Superior temporal gyrus (tissue), 1 donor: ENCODE results near the gene SLC25A48.

Experiments
- DNase-seq: peaks from one replicate; pipeline ENCODE4 v3.0.0-alpha.2; 2016; ENCODE audit errors: extremely low spot score

Gene SLC25A48

DNA sequence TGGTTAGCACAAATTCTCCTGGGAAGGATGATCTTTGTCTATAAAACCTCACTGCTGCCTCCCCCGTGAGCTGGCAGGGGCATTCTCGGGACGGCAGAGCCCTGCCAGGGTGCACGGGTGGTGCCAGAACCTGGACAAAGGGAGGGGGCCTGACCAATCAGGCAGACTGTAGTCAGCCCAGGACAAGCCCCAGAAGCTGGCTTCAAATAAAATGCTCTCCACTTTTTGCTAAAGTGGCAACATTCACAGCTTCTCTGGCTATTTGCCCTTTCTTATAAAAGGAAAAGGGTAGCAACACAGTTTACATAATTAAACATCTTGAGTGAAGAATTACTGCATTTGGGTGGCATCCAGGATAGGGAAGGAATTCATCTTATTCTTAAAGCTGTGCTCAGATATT, 46.8 kb downstream of the SLC25A48 start:
- peak; percentile 36 for DNase-seq

- no peak for DNase-seq
These were observed 47.4 kb downstream of the SLC25A48 start for GRCh38 chr5:135881819-135882218.

DNA sequence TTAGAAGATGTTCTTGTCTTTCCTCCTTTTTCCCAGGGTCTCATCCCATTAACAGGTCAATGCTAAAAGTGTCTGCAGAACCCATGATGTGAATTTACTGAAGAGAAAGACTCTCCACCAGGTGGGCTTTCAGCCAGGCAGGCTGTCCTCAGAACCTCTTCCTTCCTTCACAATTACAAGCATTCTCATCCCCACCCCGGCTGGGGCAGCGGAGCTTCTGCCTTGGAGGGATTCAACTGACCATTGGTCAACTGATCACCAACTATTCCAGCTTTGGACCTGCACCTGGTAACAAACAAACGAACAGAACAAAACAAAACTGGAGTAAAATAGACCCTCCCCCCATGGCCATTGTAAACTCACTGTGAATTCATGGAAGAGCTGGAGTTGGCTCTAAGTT, 48.6 kb downstream of the SLC25A48 start:
- no peak for DNase-seq

- DNase-seq = no peak
These were observed 49.0 kb downstream of the SLC25A48 start for GRCh38 chr5:135883441-135883840.

DNA sequence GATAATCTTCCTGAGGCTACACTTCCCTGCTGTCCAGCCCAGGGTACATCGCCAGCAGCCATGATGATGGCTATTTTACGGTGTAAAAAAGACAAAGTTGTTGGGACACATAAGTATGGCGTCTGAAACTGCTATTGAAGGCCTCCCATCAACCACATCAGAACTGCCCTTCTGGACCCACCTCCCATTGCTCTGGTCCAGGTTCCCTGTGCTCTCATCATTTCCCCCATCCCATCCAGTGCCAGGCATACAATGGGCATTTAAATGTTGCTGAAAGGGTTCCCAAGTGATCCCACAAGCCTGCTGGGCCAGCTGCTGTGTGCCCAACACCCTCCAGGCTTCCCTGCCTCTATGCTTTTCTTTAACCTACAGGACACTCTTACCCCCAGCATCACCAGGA, 50.6 kb downstream of the SLC25A48 start:
- no peak for DNase-seq

- DNase-seq = no peak
These were observed 51.7 kb downstream of the SLC25A48 start for GRCh38 chr5:135886136-135886535.

DNA sequence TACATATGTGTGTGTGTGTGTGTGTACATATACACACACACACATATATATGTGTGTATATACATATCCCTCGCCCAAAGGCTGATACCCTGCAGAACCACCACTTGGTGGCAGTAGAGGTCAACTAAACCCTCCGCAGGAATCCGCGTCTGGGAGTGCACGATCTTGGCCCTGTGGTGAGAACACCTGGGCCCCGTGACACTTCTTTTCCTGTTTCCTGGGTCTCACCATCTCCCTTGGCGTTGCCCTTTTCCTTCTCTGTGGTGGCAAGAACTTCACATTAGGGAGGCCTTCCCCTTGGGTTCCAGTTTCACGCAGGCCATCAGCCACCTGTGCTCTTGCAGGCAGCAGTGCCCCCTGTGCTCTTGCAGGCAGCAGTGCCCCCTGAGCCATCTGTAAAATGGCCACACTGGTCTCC, 53.0 kb downstream of the SLC25A48 start:
- peak; percentile 85 for DNase-seq

DNA sequence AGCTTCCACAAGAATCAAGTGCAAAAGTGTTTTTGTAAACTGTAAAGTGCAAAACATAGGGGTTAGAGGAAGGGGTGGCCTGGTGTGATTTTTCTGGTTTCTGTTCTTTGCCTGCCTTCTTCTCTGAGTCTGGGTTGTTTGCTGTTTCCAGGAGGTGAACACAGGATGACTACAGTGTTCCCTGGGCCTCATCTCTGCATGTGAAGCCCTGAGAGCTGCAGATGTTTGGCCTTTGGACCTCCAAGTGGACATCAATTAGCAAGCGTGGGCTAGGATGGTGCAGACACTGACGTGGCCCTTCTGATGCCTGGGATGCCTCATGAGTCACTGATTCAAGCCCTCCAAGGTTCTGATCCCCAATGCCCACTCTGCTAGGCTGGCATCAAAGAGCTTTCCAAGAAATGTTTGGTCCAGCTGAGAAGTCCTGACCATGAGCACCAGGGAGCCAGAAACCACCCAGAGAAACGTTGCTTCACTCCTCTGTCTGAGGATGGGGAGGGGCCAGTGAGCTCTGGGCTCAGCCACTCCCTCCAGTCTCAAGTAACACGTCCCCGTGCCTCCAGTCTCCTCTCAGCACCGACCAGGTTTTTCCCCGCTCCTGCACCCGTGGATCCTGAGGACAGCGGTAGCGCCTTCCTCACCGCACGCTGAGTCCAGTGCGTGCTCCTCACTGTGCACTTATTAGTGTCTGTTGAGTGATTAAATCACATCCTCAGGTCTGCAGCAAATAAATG, 53.6 kb downstream of the SLC25A48 start:
- DNase-seq = no peak

DNA sequence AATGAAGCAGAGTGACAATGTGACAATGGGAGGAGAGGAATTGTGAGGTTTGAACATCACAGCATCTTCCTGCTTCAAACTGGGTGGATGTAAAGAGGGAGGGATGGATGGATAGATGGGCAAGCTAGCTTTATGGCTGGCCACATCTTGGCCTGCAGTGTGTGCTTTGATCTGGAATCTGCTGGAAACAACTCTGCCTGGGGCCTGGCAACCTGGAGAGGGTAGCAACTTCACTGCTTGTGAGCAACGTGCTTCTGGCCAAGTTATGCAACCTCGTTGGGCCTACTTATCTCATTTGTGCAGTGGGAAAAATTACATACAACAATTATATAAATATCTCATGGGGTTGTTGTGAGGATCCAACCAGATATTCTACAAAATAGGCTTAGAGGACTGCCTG, 55.8 kb downstream of the SLC25A48 start:
- no peak for DNase-seq

DNA sequence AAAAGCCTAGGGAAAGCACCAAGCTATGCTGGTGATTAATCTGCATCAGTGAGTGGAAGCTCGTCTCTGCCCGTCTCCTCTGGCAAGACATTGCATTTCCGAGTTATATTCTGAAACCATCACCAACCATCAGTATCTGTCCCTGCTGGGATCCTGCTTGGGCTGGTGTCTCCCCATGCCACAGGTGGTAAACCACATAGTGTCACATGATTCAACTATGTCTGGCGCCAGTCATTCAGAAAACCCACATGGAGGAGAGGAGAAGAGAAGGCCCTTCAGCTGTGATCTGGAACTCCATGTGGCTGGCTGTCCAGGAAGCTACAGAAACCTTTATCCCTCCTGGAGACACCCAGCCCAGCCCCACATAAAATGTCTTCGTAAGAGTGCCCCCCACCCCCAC, 56.4 kb downstream of the SLC25A48 start:
- DNase-seq = no peak

GRCh38 chr5:135891268-135891667, 56.8 kb downstream of the SLC25A48 start:
- no peak for DNase-seq

DNA sequence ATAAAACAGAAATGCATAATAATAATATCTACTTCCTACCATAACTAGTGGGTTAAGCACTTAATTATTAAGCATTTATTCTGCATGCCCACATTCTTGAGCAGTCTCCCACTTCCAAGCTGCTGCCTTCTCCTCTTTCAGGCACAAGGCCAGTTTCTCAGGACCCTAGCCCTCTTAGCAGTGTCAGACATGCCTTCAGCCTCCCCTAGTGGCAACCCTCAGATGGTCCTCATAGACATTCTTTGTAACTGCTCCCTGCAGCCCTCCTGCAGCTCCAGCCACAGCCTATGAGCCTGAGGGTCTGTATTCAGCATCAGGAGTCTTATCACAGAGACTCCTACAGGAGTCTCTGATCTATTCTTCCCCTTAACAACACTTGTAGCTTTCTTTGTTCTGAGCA, 57.3 kb downstream of the SLC25A48 start:
- DNase-seq = no peak

GRCh38 chr5:135894276-135894675, 59.8 kb downstream of the SLC25A48 start:
- DNase-seq = no peak

DNA sequence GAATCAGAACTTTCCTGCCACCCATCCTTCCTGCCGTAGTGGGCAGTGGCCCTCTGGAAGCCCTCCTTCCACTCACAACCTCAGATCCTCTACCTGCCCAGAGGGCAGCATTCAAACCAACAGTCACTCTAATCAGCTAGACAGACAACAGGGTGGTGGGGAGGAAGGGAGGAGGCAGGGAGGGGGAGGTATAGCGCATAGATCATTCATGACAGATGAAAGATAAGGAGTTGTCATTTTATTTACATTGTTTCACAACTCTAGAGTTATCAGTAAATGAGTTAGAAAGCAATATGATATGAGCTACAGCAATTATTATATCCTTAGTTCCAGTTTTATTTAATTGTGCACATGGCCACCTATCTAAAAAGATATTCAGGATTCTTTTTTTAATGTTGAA, 60.3 kb downstream of the SLC25A48 start:
- no peak for DNase-seq

GRCh38 chr5:135895474-135896006, 61.1 kb downstream of the SLC25A48 start, which contains the start of gene IL9:
TSS of gene IL9 (minus strand) at chr5:135895841. CDS start at chr5:135895816, 25 bp downstream.
- DNase-seq = no peak

DNA sequence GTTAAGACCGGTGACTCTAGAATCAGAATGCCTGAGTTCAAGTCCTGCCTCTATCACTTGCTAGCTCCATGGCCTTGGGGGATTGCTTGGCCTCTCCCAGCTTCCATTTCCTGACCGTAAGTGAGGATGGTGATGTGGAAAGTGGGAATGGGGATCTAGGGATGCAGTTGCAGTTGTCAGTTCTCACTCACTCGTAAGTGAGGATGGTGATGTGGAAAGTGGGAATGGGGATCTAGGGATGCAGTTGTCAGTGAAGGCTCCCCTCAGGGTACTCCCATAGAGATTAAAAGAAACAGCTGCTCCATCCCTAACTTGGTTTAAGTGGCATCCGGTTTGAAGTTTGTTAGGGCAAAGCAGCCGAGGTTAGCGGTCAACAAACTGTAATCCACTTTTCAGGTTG, 64.2 kb downstream of the SLC25A48 start:
- no peak for DNase-seq

- DNase-seq = no peak
These were observed 65.8 kb downstream of the SLC25A48 start for GRCh38 chr5:135900276-135900675.

GRCh38 chr5:135901633-135902032, 67.2 kb downstream of the SLC25A48 start:
- no peak for DNase-seq

DNA sequence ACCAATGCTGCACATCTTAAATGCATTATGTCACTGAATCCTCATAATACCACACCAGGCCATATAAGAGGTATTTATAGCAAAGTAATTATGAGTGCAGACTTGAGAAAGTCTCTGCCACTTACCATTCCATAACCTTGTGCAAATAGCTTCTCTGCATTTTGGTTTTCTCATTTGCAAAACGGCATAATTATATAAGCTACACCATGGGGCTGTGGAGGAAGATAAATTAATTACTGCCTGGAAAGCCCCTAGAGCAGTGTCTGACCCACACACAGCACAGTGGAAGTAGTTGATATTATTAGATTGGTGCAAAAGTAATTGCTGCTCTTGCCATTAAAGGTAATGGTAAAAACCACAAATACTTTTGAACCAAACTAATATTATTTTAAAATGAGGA, 70.7 kb downstream of the SLC25A48 start:
- no peak for DNase-seq

- DNase-seq = no peak
These were observed 79.5 kb downstream of the SLC25A48 start for GRCh38 chr5:135913713-135914626.

GRCh38 chr5:135915466-135916001, 81.1 kb downstream of the SLC25A48 start:
- no peak for DNase-seq

DNA sequence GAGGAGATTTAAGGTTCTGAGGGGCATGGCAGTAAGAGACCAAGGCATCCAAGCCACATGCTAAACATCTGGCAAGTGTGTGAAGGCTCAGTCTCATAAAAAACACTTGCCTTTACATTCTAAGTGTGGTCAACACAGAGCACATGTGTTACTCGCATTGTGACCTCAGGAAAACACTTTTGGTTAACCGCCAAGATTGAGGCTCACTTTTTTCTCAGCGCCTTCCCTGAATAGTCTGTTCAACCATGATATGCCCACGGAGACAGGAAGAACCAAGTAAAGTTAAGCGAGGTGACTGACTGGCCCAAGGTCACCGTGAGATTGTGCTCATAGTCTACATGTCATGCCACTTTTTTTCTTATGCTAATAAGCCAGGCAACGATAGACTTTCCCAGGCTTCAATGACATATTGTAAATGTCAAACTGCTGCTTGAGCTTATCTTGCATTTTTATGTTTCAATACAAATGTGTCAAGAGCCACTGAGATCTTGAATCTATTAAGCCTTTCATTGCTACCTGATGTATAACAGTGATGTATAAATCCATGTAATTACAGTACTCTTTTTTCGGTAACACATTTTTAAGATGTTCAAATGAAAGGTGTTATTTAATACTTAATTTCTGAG, 82.3 kb downstream of the SLC25A48 start:
- no peak for DNase-seq
